T-helper 17 cell (primary cell): Measurements from ENCODE around the gene SPATS2L. TPM values are rescaled to one million over a fixed set of nuclear protein-coding genes. Genes with fewer than 3 reads are reported as not detected.
A peak's percentile ranks its signal among the peaks of the same experiment; 100 is the strongest.

Experiments
- ATAC-seq: fragments of 150-1000 bp; cut with Tn5 transposase; 2 replicates; pipeline ENCODE4 v1.10.0; 2021; ENCODE audit warnings: mild to moderate bottlenecking, moderate library complexity
- DNase-seq, 3 donors: peaks; one replicate each; pipeline versions ENCODE4 v3.0.0 to v3.0.0-alpha.2; 2020 to 2021
- H3K9me3 ChIP-seq: one replicate; pipeline ENCODE4 v1.7.0; 2013; ENCODE audit warnings: low read length, mild to moderate bottlenecking; ENCODE audit not compliant: control insufficient read depth, poor library complexity, severe bottlenecking
- H3K27ac Mint-ChIP-seq: one replicate; pipeline ENCODE4 v1.8.0; 2022; ENCODE audit warnings: mild to moderate bottlenecking, moderate library complexity, mixed read lengths
- H3K27me3 Mint-ChIP-seq: one replicate; pipeline ENCODE4 v1.8.0; 2022; ENCODE audit warnings: mixed read lengths
- H3K36me3 Mint-ChIP-seq: one replicate; pipeline ENCODE4 v1.8.0; 2022; ENCODE audit warnings: low read depth, mixed read lengths
- H3K4me1 Mint-ChIP-seq: one replicate; pipeline ENCODE4 v1.8.0; 2022; ENCODE audit warnings: mild to moderate bottlenecking, mixed read lengths
- H3K4me3 Mint-ChIP-seq: one replicate; pipeline ENCODE4 v1.8.0; 2022; ENCODE audit warnings: mild to moderate bottlenecking, moderate library complexity, mixed read lengths
- total RNA-seq, 4 donors: library from RNA in 2 of 4; stranded (reverse) in 2 of 4; gene quantifications; one replicate each; pipeline ENCODE4 v1.2.3 and lab custom pipeline; 2022 to 2026

The SPATS2L gene
- total RNA-seq, 2 donors from 2014 or later, result 3.1 to 7.0 TPM

DNA sequence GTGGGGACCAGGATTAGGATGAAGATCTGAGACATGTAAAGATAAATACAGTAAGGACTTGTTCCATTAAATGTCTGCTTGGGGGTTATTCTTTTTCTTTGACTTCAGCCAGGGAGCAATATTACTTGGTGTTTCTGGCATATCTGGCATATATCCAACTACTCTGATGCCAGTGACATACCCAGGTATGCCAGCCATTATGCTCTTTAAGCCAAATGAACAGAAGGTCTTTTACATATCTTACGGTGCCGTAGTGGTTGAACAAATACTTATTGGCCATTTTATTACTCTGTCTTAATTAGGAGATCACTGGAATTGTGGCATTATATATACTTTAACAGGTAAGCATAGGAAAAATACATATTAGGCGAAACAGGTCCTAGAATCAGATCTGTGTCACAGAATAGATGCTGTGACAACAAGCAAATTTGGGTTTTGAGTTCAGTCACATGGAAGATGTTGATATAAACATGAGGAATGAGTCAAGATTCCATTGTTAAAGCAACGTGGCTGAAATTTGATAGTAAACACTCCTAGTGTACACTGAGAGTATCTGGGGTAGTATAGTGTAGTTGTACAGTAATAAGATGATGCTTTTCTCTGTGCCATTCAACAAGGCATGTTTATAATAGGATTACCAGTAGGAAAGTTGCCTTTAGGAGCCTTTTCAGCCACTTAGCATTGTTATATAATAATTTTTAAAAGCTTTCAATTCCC, 140.8 kb downstream of the SPATS2L start:
- peaks cover 7% of the 10 kb centered on the region for H3K36me3 Mint-ChIP-seq
- no peaks in the 10 kb centered on the region for H3K27me3 Mint-ChIP-seq
- no peak for DNase-seq
- no peak overlapping the region for H3K27ac Mint-ChIP-seq
- peaks cover 2% of the 10 kb centered on the region for H3K4me1 Mint-ChIP-seq
- H3K4me3 Mint-ChIP-seq, result no peak overlapping the region
- H3K9me3 ChIP-seq, result no peaks in the 10 kb centered on the region
- no peak for ATAC-seq

DNA sequence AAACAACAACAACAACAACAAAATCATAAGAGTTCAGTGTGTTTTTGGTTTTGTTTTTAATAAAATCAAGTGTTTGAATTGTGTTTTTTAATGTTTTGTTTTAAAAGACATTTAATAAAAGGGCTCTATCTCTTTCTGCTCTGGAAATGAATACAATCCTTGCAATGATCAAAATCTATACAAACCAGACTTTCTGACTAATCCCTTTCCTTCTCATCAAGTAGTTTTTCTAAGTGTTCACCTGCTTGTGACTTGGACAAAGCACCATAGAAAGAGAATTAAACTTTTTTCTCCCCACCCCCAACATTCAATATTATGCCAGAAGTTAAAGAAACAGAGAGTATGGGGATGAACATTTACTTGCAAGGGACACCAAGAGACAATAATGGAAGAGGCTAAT, 142.0 kb downstream of the SPATS2L start:
- no peak for ATAC-seq
- H3K27me3 Mint-ChIP-seq, result no peaks in the 10 kb centered on the region

DNA sequence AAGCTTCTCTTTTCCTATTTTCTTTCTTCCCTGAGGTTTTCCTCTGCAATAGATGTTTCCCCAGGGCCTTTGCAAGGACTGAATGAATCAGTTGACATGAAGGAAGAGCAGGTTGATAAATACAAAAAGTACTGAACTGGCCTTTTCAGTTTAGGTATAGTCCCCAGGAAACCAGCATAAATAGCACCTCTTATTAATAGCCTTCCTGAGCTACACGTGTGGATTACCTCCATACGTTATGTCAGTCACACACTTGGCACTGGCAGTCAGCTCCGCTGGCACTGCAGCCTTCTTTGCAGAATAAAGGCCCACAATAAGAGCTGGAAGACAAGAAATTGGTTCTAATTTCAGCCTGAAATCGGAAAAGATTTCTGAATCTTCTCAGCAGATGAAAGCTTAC, 142.7 kb downstream of the SPATS2L start:
- ATAC-seq, result no peak
- no peaks in the 10 kb centered on the region for H3K27me3 Mint-ChIP-seq

More for the DNA sequence above, 142.0 kb downstream of the SPATS2L start:
- DNase-seq, result no peak
- H3K4me3 Mint-ChIP-seq, result no peak overlapping the region
- peaks cover 2% of the 10 kb centered on the region for H3K4me1 Mint-ChIP-seq
- no peaks in the 10 kb centered on the region for H3K9me3 ChIP-seq
- peaks cover 7% of the 10 kb centered on the region for H3K36me3 Mint-ChIP-seq
- H3K27ac Mint-ChIP-seq, result no peak overlapping the region

DNA sequence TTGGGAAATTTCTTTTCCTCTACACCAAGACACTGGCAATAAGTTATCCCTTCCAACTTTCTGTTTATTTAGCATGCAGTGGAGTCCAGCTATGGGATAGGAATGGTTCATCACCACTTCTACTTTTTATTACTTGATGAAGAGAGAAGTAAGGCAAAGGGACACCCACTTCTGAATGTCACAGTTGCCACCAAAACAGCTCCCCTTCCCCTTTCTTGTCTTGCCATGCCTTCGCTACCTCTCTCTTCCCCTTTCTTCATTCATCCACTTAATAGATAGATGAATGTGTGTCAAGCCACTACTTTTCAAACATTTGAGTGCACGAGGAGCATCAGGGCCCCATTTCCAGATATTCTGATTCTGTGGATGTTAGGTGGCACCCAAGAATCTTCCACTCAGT, 143.8 kb downstream of the SPATS2L start:
- DNase-seq, result no peak
- no peak for ATAC-seq
- Mint-ChIP-seq H3K27me3 (no peaks in the 10 kb centered on the region), H3K4me3 (no peak overlapping the region), H3K27ac (no peak overlapping the region), H3K4me1 (peaks cover 8% of the 10 kb centered on the region), H3K36me3 (peaks cover 4% of the 10 kb centered on the region)
- no peaks in the 10 kb centered on the region for H3K9me3 ChIP-seq

More for the DNA sequence above, 142.7 kb downstream of the SPATS2L start:
- Mint-ChIP-seq H3K4me3 (no peak overlapping the region), H3K4me1 (peaks cover 4% of the 10 kb centered on the region), H3K36me3 (peaks cover 5% of the 10 kb centered on the region), H3K27ac (no peak overlapping the region)
- DNase-seq, result no peak
- no peaks in the 10 kb centered on the region for H3K9me3 ChIP-seq

DNA sequence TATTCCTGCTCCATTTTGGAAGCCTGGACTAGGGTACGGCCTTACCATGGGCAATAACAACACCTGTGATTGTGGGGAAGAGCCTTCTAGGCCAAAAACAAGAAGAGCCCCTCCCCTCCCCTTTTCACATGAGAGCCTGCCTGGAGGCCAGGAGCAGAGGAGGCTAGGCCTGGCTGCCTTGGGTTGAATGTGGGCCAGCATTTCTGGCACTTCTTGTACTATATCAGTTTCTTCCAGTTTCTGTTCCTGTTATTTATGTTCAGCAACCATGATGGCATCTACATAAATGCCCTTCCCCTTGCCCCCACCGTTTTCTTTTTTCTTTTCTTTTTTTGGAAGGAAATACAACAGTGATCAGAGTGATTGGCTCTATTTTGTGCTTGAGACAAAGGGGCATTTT, 145.0 kb downstream of the SPATS2L start:
- DNase-seq (no peak), ATAC-seq (no peak)
- Mint-ChIP-seq H3K27ac (no peak overlapping the region), H3K36me3 (peaks cover 4% of the 10 kb centered on the region), H3K4me3 (no peak overlapping the region), H3K27me3 (no peaks in the 10 kb centered on the region), H3K4me1 (peaks cover 16% of the 10 kb centered on the region)
- H3K9me3 ChIP-seq, result no peaks in the 10 kb centered on the region

DNA sequence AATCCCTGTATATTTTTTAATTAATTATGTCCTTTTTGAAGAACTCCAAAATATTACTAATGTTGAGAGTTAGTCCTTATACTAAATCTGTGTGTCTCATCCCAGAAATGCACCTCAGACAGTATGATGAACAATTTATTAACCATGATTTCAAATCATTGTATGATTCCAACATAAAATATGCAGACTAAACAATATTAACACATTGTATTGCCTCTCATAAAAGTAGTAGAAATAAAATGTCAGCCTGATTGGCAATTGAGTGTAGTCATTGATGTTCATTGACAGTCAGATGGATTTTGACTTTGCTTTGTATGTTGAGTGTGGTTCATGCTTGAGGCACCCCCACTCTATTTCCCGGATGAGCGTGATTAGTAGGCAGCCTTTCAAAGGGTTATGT, 145.9 kb downstream of the SPATS2L start:
- DNase-seq (no peak), ATAC-seq (no peak)
- H3K9me3 ChIP-seq, result no peaks in the 10 kb centered on the region
- no peak overlapping the region for H3K4me3 Mint-ChIP-seq
- no peak overlapping the region for H3K27ac Mint-ChIP-seq
- H3K27me3 Mint-ChIP-seq, result no peaks in the 10 kb centered on the region
- peaks cover 20% of the 10 kb centered on the region for H3K4me1 Mint-ChIP-seq
- peaks cover 4% of the 10 kb centered on the region for H3K36me3 Mint-ChIP-seq

DNA sequence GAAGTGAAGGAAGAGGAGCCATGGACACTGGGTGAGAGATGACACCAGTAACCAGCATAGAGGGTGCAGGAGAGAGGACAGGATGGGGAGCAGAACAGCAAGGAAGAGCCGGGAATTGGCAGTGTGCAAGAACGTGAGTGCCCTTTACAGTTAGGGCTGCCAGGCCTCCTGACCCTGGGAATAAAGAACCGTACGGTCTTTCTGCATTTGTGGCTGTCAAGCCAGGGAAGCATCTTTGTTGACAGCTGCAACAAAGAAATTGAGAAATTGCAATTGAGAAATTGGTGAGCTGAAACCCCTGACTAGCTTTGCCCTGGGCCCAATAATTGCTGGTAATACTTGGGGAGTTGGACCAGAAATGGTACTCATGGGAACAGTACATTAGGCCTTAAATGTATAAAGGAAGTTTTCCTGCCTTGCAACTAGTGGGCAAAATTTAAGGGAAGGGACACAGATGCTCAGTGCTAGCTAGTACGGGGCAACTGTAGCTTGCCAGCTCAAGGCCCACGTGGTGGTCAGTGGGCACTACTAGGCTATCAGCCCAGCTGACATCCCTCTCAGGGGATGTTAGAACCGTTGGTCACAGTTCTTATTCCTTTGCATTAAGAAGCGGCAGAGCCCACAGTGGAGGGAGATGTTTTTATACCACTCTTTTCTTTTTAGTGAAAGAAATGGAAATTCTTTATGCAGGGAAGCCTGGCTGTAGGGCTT, 146.8 kb downstream of the SPATS2L start:
- H3K9me3 ChIP-seq, result no peaks in the 10 kb centered on the region
- ATAC-seq (no peak), DNase-seq (no peak)
- peaks cover 4% of the 10 kb centered on the region for H3K36me3 Mint-ChIP-seq
- no peaks in the 10 kb centered on the region for H3K27me3 Mint-ChIP-seq
- H3K27ac Mint-ChIP-seq, result no peak overlapping the region
- no peak overlapping the region for H3K4me3 Mint-ChIP-seq
- peaks cover 20% of the 10 kb centered on the region for H3K4me1 Mint-ChIP-seq

DNA sequence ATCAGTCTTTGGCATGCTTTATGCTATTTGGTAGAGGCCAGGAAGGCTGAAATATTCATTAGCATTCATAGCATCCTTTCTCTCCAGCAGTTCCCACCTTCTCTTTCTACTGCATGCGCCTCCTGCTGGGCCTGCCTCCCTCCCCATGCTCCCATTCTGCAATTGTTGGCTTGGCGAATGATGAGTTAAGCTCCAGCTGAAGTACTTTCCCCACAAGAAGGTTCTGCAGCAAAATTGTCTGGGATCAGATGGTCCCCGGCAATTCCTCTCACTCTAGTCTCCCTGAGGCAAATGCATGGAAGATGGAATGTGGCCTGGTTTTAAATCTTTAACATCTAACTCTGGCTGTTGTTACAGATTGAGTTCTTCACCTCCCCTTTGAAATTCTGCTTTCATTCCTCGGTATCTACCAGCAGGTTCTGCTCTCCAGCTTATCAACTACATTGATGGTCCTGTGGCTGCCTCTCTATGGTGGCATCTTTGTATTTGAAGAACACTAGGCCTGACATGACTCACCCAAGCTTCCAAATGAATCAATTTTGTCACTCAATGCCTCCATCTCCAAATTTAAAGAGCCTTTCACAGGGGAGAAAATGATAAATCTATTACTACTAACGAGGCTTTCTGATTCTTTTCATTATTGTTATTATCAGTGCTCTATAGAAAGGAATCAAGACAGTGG, 147.5 kb downstream of the SPATS2L start:
- ATAC-seq (no peak), DNase-seq (no peak)
- peaks cover 2% of the 10 kb centered on the region for H3K36me3 Mint-ChIP-seq
- no peak overlapping the region for H3K4me3 Mint-ChIP-seq
- no peak overlapping the region for H3K27ac Mint-ChIP-seq
- H3K4me1 Mint-ChIP-seq, result peaks cover 18% of the 10 kb centered on the region
- H3K9me3 ChIP-seq, result no peaks in the 10 kb centered on the region
- H3K27me3 Mint-ChIP-seq, result no peaks in the 10 kb centered on the region

DNA sequence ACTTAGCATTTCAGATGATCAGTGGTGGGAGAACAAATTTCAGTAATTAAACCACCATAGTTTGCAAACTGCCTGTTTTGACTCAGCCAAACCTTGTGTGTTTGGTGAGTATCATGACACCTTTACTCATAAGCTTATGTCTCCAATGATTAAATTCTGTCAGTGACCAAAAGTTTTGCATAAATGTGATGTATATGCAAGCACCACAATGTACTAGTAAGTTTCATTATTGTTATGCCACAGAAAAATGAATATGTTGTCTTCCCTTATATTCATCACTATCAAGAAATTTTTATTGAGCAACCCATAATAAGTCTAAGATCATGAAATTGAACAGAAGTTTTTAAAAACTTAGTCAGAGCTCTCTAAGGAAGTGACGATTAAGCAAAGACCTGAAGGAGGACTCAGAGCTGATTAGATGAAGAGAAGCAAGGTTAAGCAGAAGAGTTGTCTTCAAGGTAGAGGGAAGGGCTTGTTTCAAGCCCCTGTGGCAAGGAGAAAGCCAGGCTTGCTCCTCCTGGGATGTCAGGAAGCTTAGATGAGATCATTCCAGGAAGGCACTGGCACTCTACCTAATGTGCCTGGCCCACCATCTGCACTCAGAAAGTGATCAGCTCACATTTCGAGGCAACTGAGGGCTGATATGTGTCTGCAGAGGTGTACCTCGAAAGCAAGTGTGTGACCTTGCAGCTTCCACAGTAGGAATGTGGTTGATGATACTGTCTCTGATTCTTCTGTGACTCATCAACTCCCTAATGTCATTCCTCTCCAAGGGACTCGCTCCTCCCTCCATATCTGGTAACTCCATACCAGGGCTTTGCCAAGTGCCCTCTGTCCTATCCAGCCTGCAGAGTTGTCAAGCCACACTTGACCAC, 148.7 kb downstream of the SPATS2L start:
- Mint-ChIP-seq H3K27ac (no peak overlapping the region), H3K36me3 (peaks cover 2% of the 10 kb centered on the region), H3K4me3 (no peak overlapping the region), H3K27me3 (no peaks in the 10 kb centered on the region), H3K4me1 (peaks cover 17% of the 10 kb centered on the region)
- ATAC-seq (peak; percentile 15), DNase-seq (no peak)
- no peaks in the 10 kb centered on the region for H3K9me3 ChIP-seq

DNA sequence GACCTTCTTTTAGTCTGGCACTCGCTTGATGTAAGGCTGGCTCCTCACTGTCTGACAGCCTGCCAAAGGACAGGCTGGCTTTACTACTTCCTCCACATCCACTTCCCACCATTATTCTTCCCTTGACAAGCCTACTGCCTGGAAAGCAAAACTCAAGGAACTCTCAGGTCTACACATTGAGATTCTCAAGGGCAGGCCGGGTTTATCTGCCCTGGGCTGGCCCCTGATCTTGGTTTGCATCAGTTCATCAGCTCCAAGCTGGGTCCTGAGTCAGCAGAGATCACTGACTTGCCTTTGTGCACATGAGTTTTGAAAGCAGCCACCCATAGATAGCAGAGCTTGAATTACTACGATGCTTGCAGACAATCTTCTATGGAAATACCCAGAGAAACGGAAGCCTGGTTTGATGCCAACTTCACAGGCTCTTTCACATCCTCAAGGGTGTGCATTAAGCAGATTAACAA, 149.5 kb downstream of the SPATS2L start:
- H3K9me3 ChIP-seq, result no peaks in the 10 kb centered on the region
- Mint-ChIP-seq H3K36me3 (no peaks in the 10 kb centered on the region), H3K4me1 (peaks cover 17% of the 10 kb centered on the region), H3K27ac (peak overlapping the region; percentile 79), H3K4me3 (no peak overlapping the region), H3K27me3 (no peaks in the 10 kb centered on the region)
- DNase-seq, result no peak
- ATAC-seq, result peak; percentile 77

DNA sequence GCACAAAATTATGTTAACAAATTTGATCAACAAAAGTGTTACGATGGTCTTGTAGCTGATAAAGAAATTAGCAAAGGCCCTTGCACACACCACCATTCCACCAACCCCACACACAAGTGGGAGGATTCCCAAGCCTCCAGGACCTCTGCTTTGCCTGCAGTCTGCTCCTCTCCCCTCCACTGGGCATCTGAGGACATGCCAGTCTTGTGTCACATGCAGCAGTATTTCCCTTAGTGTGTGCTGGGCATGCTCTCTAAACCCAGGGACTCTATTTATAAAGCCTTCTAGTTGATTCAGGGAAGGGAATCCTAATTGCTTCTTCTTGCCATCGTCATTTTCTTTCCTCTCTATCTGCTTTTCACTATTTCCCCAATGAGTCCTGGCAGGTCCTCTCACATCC, 150.1 kb downstream of the SPATS2L start:
- Mint-ChIP-seq H3K27ac (peak overlapping the region; percentile 79), H3K27me3 (no peaks in the 10 kb centered on the region), H3K36me3 (no peaks in the 10 kb centered on the region), H3K4me1 (peaks cover 17% of the 10 kb centered on the region), H3K4me3 (no peak overlapping the region)
- no peak for ATAC-seq
- H3K9me3 ChIP-seq, result no peaks in the 10 kb centered on the region
- no peak for DNase-seq

DNA sequence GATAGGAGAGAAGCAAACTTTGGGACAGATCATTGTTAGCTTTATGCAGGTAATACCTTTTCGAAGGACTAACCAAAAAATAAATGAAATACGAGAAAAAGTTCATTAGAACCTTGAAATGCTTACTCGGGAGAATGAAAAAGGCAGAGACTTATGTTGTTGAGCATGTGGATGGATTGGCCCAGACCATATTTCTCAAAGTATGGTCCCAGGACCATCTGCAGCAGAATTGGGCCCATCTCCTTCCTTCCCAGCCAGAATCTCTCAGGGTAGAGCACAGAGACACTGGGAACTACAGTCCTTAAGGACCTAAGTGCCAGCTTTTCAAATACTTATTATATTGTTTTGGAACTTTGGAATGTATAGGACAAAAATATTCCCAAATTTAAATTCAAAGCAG, 152.6 kb downstream of the SPATS2L start:
- H3K4me3 Mint-ChIP-seq, result no peak overlapping the region
- H3K27ac Mint-ChIP-seq, result no peak overlapping the region
- no peaks in the 10 kb centered on the region for H3K27me3 Mint-ChIP-seq
- ATAC-seq (no peak), DNase-seq (no peak)
- peaks cover 16% of the 10 kb centered on the region for H3K4me1 Mint-ChIP-seq
- no peaks in the 10 kb centered on the region for H3K36me3 Mint-ChIP-seq
- no peaks in the 10 kb centered on the region for H3K9me3 ChIP-seq
